ENCODE results near the gene DACT2.
"Not testable (repeated sequence)": the region's sequence is repeated elsewhere in the genome, so short reads cannot be mapped to it uniquely, and the experiment has no call there.

Gene DACT2

GRCh38 chr6:168292826-168293225 lies 26.8 kb downstream of the DACT2 start:
- no peak for TF ChIP-seq ZNF274 (IDR thresholded peaks at IDR 0.05; ENCODE audit: low read depth, low read length)
- TF ChIP-seq YY1 (IDR thresholded peaks at IDR 0.05; ENCODE audit: insufficient read depth, insufficient read length) = no peak
- TF ChIP-seq SUZ12 (IDR thresholded peaks at IDR 0.05; ENCODE audit: extremely low read depth, insufficient read depth, insufficient read length) = no peak
- H3K27me3 ChIP-seq (ENCODE audit: insufficient read depth, insufficient read length) = peaks cover 8% of the 10 kb centered on the region

GRCh38 chr6:168291450-168291849 lies 28.1 kb downstream of the DACT2 start:
- no peak for DNase-seq (ENCODE audit: low read depth, low spot score)
- Histone ChIP-seq H3K36me3 (ENCODE audit: insufficient read depth, insufficient read length, low read length) (no peaks in the 10 kb centered on the region), H3K4me1 (ENCODE audit: insufficient read depth, insufficient read length) (no peaks in the 10 kb centered on the region), H3K4me3 (ENCODE audit: insufficient read length, low read depth) (no peak overlapping the region), H3K27me3 (ENCODE audit: insufficient read depth, insufficient read length) (no peaks in the 10 kb centered on the region), H3K9ac (ENCODE audit: insufficient read length, low read depth) (no peak overlapping the region), H3K9me3 (ENCODE audit: insufficient read depth, low read length) (peaks cover 6% of the 10 kb centered on the region; the same call in 1 of the 2 replicates)
- no peak for TF ChIP-seq ZNF274 (IDR thresholded peaks at IDR 0.05; ENCODE audit: low read depth, low read length)
- no peak for TF ChIP-seq SUZ12 (IDR thresholded peaks at IDR 0.05; ENCODE audit: extremely low read depth, insufficient read depth, insufficient read length)
- TF ChIP-seq YY1 (IDR thresholded peaks at IDR 0.05; ENCODE audit: insufficient read depth, insufficient read length) = no peak

More at GRCh38 chr6:168292826-168293225, 26.8 kb downstream of the DACT2 start:
- no peak for DNase-seq (ENCODE audit: low read depth, low spot score)
- H3K9me3 ChIP-seq (ENCODE audit: insufficient read depth, low read length) = peaks cover 6% of the 10 kb centered on the region; the same call in 1 of the 2 replicates
- H3K4me3 ChIP-seq (ENCODE audit: insufficient read length, low read depth) = no peak overlapping the region
- no peaks in the 10 kb centered on the region for H3K36me3 ChIP-seq (ENCODE audit: insufficient read depth, insufficient read length, low read length)
- no peak overlapping the region for H3K9ac ChIP-seq (ENCODE audit: insufficient read length, low read depth)
- H3K4me1 ChIP-seq (ENCODE audit: insufficient read depth, insufficient read length) = no peaks in the 10 kb centered on the region

DNA sequence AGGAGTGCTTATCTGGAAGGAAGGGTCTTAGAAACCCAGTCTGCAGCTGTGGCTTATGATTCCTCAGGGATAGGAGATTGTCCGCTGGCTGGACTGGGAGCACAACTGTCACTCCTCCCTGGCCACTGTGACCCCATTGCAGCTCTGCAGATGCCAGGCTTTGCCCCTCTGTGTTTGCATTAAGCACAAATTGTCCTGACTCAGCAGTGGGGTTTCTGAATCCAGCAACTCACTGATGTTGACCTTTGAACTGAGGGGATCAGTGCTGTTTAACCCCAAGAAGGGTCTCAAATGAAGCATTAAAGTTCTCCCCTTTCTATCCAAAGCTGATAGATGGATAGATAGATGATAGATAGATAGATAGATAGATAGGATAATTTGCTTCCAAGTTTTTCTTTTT lies 29.5 kb downstream of the DACT2 start:
- H3K36me3 ChIP-seq (ENCODE audit: insufficient read depth, insufficient read length, low read length) = no peaks in the 10 kb centered on the region
- H3K4me1 ChIP-seq (ENCODE audit: insufficient read depth, insufficient read length) = no peaks in the 10 kb centered on the region
- H3K9ac ChIP-seq (ENCODE audit: insufficient read length, low read depth) = no peak overlapping the region
- H3K9me3 ChIP-seq (ENCODE audit: insufficient read depth, low read length) = peaks cover 6% of the 10 kb centered on the region; the same call in 1 of the 2 replicates
- H3K27me3 ChIP-seq (ENCODE audit: insufficient read depth, insufficient read length) = no peaks in the 10 kb centered on the region
- TF ChIP-seq ZNF274 (IDR thresholded peaks at IDR 0.05; ENCODE audit: low read depth, low read length) (no peak), SUZ12 (IDR thresholded peaks at IDR 0.05; ENCODE audit: extremely low read depth, insufficient read depth, insufficient read length) (no peak), YY1 (IDR thresholded peaks at IDR 0.05; ENCODE audit: insufficient read depth, insufficient read length) (no peak)
- H3K4me3 ChIP-seq (ENCODE audit: insufficient read length, low read depth) = no peak overlapping the region
- no peak for DNase-seq (ENCODE audit: low read depth, low spot score)

DNA sequence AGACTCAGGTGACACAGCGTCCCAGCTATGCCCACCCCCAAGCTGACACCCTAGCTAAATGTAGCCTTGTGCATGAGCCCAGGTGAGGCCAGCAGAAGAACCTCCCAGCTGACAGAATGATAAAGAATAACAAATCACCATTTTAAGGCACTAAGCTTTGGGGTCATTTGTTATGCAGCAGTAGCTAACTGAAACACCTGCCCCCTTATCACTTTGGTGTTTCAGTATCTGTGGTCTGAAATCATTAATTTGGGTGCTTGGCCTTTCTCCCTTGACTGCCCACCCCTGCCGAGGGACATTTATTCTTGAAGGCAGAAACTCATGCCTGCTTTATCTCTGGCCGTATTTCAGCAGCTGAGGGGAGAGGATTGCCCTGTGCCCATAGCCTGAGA lies 30.0 kb downstream of the DACT2 start:
- Histone ChIP-seq H3K9me3 (ENCODE audit: insufficient read depth, low read length) (peaks cover 6% of the 10 kb centered on the region; the same call in 1 of the 2 replicates), H3K36me3 (ENCODE audit: insufficient read depth, insufficient read length, low read length) (no peaks in the 10 kb centered on the region), H3K4me3 (ENCODE audit: insufficient read length, low read depth) (no peak overlapping the region), H3K4me1 (ENCODE audit: insufficient read depth, insufficient read length) (no peaks in the 10 kb centered on the region), H3K27me3 (ENCODE audit: insufficient read depth, insufficient read length) (no peaks in the 10 kb centered on the region), H3K9ac (ENCODE audit: insufficient read length, low read depth) (no peak overlapping the region)
- DNase-seq (ENCODE audit: low read depth, low spot score) = no peak
- TF ChIP-seq ZNF274 (IDR thresholded peaks at IDR 0.05; ENCODE audit: low read depth, low read length) (no peak), SUZ12 (IDR thresholded peaks at IDR 0.05; ENCODE audit: extremely low read depth, insufficient read depth, insufficient read length) (no peak), YY1 (IDR thresholded peaks at IDR 0.05; ENCODE audit: insufficient read depth, insufficient read length) (no peak)

DNA sequence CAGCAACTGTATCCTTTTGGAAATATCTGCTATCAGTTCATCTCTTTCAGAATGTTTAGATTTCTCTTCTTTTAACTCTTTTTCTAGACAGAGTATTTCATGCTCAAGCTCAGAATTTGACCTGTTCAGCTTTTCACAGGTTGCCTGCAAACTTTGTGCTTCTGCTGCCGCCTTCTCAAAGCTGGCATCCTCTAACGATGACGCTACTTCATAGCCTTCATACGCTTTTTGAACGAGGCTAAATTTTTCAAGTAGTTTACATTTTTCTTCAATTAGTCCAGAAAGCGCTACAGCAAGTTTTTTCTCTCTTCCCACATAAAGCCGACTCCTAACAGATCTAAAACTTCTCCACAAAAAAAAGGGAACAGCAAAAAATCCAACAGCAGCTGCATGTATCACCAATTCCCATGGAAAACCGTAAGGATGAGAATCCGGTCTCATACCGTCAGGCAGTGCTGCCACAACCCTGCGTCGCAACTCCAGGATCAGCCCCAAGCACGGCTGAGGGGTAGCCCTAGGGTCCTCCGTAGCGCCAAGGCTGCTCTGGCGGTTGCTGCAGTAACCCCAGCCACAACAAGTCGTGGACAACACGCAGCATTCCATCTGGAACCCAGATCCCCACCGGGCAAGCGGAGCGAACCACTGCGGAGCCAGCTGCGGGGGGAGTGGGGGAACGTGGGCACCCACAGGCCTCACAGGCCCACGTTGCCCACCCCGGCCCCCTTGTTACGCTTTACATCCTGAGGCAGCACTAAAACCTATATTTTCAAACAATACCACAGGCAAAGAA lies 30.6 kb downstream of the DACT2 start:
- Histone ChIP-seq H3K27me3 (ENCODE audit: insufficient read depth, insufficient read length) (no peaks in the 10 kb centered on the region), H3K36me3 (ENCODE audit: insufficient read depth, insufficient read length, low read length) (no peaks in the 10 kb centered on the region)
- DNase-seq (ENCODE audit: low read depth, low spot score) = no peak

GRCh38 chr6:168287460-168287859 lies 32.1 kb downstream of the DACT2 start:
- not testable (repeated sequence) for H3K4me1 ChIP-seq (ENCODE audit: insufficient read depth, insufficient read length); H3K27me3 ChIP-seq (ENCODE audit: insufficient read depth, insufficient read length); H3K9me3 ChIP-seq (ENCODE audit: insufficient read depth, low read length); H3K36me3 ChIP-seq (ENCODE audit: insufficient read depth, insufficient read length, low read length); H3K9ac ChIP-seq (ENCODE audit: insufficient read length, low read depth); H3K4me3 ChIP-seq (ENCODE audit: insufficient read length, low read depth); DNase-seq (ENCODE audit: low read depth, low spot score)

More for the DNA sequence above, 30.6 kb downstream of the DACT2 start:
- Histone ChIP-seq H3K9ac (ENCODE audit: insufficient read length, low read depth) (no peak overlapping the region), H3K4me3 (ENCODE audit: insufficient read length, low read depth) (no peak overlapping the region), H3K4me1 (ENCODE audit: insufficient read depth, insufficient read length) (no peaks in the 10 kb centered on the region), H3K9me3 (ENCODE audit: insufficient read depth, low read length) (peaks cover 6% of the 10 kb centered on the region; the same call in 1 of the 2 replicates)
- no peak for TF ChIP-seq SUZ12 (IDR thresholded peaks at IDR 0.05; ENCODE audit: extremely low read depth, insufficient read depth, insufficient read length)

- not testable (repeated sequence) for H3K36me3 ChIP-seq (ENCODE audit: insufficient read depth, insufficient read length, low read length); H3K9me3 ChIP-seq (ENCODE audit: insufficient read depth, low read length); DNase-seq (ENCODE audit: low read depth, low spot score); H3K27me3 ChIP-seq (ENCODE audit: insufficient read depth, insufficient read length); H3K4me1 ChIP-seq (ENCODE audit: insufficient read depth, insufficient read length); H3K4me3 ChIP-seq (ENCODE audit: insufficient read length, low read depth); H3K9ac ChIP-seq (ENCODE audit: insufficient read length, low read depth)
Observed at GRCh38 chr6:168286771-168287446, 32.7 kb downstream of the DACT2 start.

Measured in NT2/D1 (cell line).